Measurements from ENCODE around the gene DNAJA3.
"Not testable (repeated sequence)": the region's sequence is repeated elsewhere in the genome, so short reads cannot be mapped to it uniquely, and the experiment has no call there.

The DNAJA3 gene

DNA sequence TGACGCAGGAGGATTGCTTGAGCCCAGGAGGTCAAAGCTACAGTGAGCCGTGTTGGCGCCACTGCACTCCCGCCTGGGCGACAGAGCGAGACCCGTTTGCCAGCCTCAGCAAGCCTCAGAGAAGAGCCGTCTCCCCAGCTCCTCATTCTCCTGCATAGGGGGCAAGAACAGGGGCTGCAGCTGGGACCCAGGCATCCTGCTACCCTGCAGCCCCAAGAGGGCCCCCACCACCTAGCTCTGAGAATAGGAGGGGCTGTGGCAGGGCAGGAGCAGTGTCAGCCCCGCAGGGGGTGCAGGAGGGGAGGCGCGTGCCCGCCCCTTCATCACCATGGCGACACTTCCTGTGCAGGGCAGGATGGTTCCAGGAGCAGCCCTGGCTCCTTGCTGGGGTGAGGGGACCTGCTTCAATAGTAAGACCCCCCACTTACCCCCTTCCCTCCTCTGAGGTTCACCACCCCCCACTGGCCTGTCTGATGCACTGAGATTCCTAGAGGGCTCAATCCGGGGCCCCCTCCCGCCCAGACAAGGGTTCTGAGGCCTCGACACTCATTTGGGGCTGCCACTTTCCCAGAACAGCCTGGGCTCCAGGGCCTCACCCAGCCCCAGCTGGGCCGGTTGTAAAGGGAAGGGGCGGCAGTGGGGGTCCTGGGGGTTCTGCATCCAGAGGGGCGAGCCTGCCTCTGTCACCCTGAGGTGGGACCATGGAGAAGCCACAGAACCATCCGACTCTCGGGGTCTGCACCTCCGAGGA lies 33.9 kb upstream of the DNAJA3 start:
- peaks cover 2% of the 10 kb centered on the region for H3K36me3 ChIP-seq (ENCODE audit: insufficient read depth, low read length)
- no peaks in the 10 kb centered on the region for H3K27me3 ChIP-seq (ENCODE audit: insufficient read depth, low read length)
- H3K4me3 ChIP-seq (ENCODE audit: low read length): no peak overlapping the region
- H3K9me3 ChIP-seq (ENCODE audit: low read length): no peaks in the 10 kb centered on the region
- H2AFZ ChIP-seq (ENCODE audit: low read depth, low read length): no peak overlapping the region
- H3K4me1 ChIP-seq (ENCODE audit: insufficient read depth, low read length): peaks cover 37% of the 10 kb centered on the region

GRCh38 chr16:4392382-4393239 lies 33.1 kb upstream of the DNAJA3 start:
- Histone ChIP-seq H3K9me3 (ENCODE audit: low read length) (no peaks in the 10 kb centered on the region), H3K4me3 (ENCODE audit: low read length) (no peak overlapping the region), H3K4me1 (ENCODE audit: insufficient read depth, low read length) (peaks cover 37% of the 10 kb centered on the region), H3K36me3 (ENCODE audit: insufficient read depth, low read length) (peaks cover 2% of the 10 kb centered on the region), H2AFZ (ENCODE audit: low read depth, low read length) (no peak overlapping the region), H3K27me3 (ENCODE audit: insufficient read depth, low read length) (no peaks in the 10 kb centered on the region)

DNA sequence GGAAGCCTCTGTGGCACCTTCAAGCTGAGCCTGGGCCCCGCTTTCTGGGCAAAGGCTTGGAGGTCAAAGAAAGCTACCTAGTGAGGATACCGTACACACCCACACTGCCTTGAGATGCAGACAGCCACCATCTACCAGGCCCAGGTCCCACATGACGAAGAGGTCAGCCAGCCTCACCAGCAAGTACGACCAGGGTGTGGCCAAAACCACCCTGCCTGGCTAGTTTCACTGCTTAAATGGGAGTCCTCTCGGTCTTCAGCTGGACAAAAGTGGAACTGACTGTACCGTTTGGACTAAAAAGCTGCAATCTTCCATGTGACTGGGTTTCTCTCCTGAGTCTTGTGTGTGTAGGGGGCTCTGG lies 32.4 kb upstream of the DNAJA3 start:
- Histone ChIP-seq H3K4me3 (ENCODE audit: low read length) (no peak overlapping the region), H3K36me3 (ENCODE audit: insufficient read depth, low read length) (peaks cover 2% of the 10 kb centered on the region), H3K4me1 (ENCODE audit: insufficient read depth, low read length) (peaks cover 33% of the 10 kb centered on the region), H3K27me3 (ENCODE audit: insufficient read depth, low read length) (no peaks in the 10 kb centered on the region), H3K9me3 (ENCODE audit: low read length) (no peaks in the 10 kb centered on the region), H2AFZ (ENCODE audit: low read depth, low read length) (no peak overlapping the region)

DNA sequence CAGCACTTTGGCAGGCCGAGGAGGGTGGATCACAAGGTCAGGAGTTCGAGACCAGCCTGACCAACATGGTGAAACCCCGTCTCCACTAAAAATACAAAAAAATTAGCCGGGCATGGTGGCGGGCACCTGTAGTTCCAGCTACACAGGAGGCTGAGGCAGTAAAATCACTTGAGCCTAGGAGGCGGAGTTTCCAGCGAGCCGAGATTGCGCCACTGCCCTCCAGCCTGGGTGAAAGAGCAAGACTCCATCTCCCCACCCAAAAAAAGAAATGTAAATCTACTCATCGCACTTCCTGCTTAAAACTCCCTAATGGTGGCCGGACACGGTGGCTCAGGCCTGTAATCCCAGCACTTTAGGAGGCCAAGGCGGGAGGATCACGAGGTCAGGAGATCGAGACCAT lies 31.8 kb upstream of the DNAJA3 start:
- H3K4me1 ChIP-seq (ENCODE audit: insufficient read depth, low read length): peaks cover 26% of the 10 kb centered on the region
- not testable (repeated sequence) for H2AFZ ChIP-seq (ENCODE audit: low read depth, low read length); H3K36me3 ChIP-seq (ENCODE audit: insufficient read depth, low read length); H3K9me3 ChIP-seq (ENCODE audit: low read length); H3K4me3 ChIP-seq (ENCODE audit: low read length); H3K27me3 ChIP-seq (ENCODE audit: insufficient read depth, low read length)

DNA sequence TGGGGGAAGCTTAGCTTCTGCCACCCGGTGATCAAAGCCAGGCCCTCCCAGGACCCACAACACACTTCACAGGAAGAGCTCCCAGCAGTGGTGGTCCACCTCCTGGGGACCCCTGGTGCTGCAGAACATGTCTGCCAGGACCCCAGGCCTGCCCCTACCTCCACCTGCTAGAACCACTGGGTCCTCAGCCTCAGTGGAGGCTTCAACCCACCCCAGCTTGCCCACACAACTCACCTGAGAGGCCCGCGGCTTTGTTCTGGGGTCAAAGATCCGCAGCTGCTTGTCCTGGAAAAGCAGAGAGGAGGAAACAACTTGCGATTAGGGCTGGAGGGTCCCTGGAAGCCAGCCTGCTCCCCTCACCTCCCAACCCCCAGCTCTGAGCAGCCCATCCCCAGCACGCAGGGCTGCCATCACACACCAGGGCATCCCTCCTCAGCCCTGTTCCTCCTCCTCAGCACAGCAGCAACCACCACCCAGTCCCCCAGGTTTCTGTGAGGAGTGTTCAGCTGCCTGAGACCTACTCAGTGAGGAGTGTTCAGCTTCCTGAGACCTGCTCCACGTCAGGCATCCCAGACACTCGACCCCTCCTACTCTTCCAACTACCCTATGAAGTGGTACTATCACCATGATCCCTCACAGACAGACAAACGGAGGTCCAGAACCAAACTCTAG lies 30.5 kb upstream of the DNAJA3 start:
- Histone ChIP-seq H3K4me3 (ENCODE audit: low read length) (no peak overlapping the region), H3K27me3 (ENCODE audit: insufficient read depth, low read length) (no peaks in the 10 kb centered on the region), H3K36me3 (ENCODE audit: insufficient read depth, low read length) (peaks cover 6% of the 10 kb centered on the region)

GRCh38 chr16:4399001-4399730 lies 26.5 kb upstream of the DNAJA3 start:
- no peaks in the 10 kb centered on the region for H3K4me1 ChIP-seq (ENCODE audit: insufficient read depth, low read length)
- no peak overlapping the region for H2AFZ ChIP-seq (ENCODE audit: low read depth, low read length)
- no peaks in the 10 kb centered on the region for H3K9me3 ChIP-seq (ENCODE audit: low read length)
- peaks cover 6% of the 10 kb centered on the region for H3K36me3 ChIP-seq (ENCODE audit: insufficient read depth, low read length)
- no peaks in the 10 kb centered on the region for H3K27me3 ChIP-seq (ENCODE audit: insufficient read depth, low read length)
- H3K4me3 ChIP-seq (ENCODE audit: low read length): no peak overlapping the region

More for the DNA sequence above, 30.5 kb upstream of the DNAJA3 start:
- Histone ChIP-seq H2AFZ (ENCODE audit: low read depth, low read length) (no peak overlapping the region), H3K4me1 (ENCODE audit: insufficient read depth, low read length) (peaks cover 13% of the 10 kb centered on the region), H3K9me3 (ENCODE audit: low read length) (no peaks in the 10 kb centered on the region)

- Histone ChIP-seq H3K9me3 (ENCODE audit: low read length) (no peaks in the 10 kb centered on the region), H2AFZ (ENCODE audit: low read depth, low read length) (no peak overlapping the region), H3K4me3 (ENCODE audit: low read length) (no peak overlapping the region), H3K27me3 (ENCODE audit: insufficient read depth, low read length) (no peaks in the 10 kb centered on the region), H3K4me1 (ENCODE audit: insufficient read depth, low read length) (no peaks in the 10 kb centered on the region), H3K36me3 (ENCODE audit: insufficient read depth, low read length) (peaks cover 4% of the 10 kb centered on the region)
Observed at GRCh38 chr16:4401094-4401501, 24.6 kb upstream of the DNAJA3 start.

DNA sequence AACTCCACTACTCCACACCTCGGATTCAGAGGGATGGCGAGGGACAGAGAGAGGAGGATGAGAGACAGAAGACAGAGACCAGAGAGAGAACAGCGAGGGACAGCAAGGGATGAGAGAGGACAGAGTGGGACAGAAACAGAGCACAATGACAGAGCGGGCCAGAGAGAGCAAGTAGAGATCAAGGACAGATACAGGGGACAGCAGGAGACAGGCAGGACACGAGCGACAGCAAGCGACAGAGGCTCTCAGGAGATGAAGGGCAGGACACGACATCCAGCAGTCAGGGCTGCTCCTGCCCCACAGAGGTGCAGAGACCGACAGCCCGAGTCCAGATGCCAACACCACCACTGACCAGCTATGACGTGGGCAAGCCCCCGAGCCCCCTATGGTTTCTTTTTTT lies 24.2 kb upstream of the DNAJA3 start:
- Histone ChIP-seq H3K4me3 (ENCODE audit: low read length) (no peak overlapping the region), H3K27me3 (ENCODE audit: insufficient read depth, low read length) (no peaks in the 10 kb centered on the region), H3K36me3 (ENCODE audit: insufficient read depth, low read length) (peaks cover 4% of the 10 kb centered on the region), H3K4me1 (ENCODE audit: insufficient read depth, low read length) (no peaks in the 10 kb centered on the region), H2AFZ (ENCODE audit: low read depth, low read length) (no peak overlapping the region), H3K9me3 (ENCODE audit: low read length) (no peaks in the 10 kb centered on the region)

- Histone ChIP-seq H3K27me3 (ENCODE audit: insufficient read depth, low read length) (no peaks in the 10 kb centered on the region), H3K4me1 (ENCODE audit: insufficient read depth, low read length) (no peaks in the 10 kb centered on the region), H3K4me3 (ENCODE audit: low read length) (no peak overlapping the region), H3K9me3 (ENCODE audit: low read length) (no peaks in the 10 kb centered on the region), H3K36me3 (ENCODE audit: insufficient read depth, low read length) (peaks cover 4% of the 10 kb centered on the region), H2AFZ (ENCODE audit: low read depth, low read length) (no peak overlapping the region)
Observed at GRCh38 chr16:4402439-4403132, 23.1 kb upstream of the DNAJA3 start.

- H3K36me3 ChIP-seq (ENCODE audit: insufficient read depth, low read length): peaks cover 4% of the 10 kb centered on the region
Observed at GRCh38 chr16:4403133-4403949, 22.3 kb upstream of the DNAJA3 start.

DNA sequence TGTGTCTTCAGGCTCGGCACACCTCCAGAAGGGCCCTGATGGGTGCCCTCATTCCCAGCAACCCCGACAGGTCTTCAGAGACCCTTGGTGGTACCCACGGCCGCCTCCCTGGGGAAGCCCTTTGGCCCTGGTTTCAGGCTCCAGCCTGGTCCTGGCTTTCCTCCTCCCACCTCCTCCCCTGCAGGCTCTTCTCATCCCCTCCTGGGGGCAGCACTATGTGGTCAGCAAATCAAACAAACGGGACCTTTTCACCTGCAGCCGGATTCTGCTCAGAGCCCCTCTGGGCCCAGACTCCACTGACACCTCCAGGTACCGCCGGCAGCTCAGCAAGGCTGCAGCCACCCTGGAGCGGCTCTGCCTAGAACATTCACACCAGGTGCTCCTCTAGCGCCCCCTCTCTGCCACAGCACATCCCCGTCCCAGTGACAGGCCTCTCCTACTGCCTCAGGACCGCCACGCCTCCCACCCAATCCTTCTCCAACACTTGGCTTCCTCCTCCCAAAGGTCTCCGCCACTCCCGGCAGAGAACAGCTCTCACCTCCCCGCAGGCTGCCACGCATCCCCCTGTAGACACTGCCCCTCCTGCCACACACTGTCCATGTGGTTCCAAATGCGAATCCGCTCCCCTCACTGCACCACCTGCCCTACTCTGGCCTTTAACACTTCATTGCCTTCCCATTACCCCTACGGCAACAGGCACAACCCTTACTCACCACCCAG lies 21.3 kb upstream of the DNAJA3 start:
- no peak overlapping the region for H2AFZ ChIP-seq (ENCODE audit: low read depth, low read length)
- no peak overlapping the region for H3K4me3 ChIP-seq (ENCODE audit: low read length)
- H3K27me3 ChIP-seq (ENCODE audit: insufficient read depth, low read length): no peaks in the 10 kb centered on the region
- H3K36me3 ChIP-seq (ENCODE audit: insufficient read depth, low read length): no peaks in the 10 kb centered on the region
- H3K4me1 ChIP-seq (ENCODE audit: insufficient read depth, low read length): no peaks in the 10 kb centered on the region
- no peaks in the 10 kb centered on the region for H3K9me3 ChIP-seq (ENCODE audit: low read length)

More at GRCh38 chr16:4403133-4403949, 22.3 kb upstream of the DNAJA3 start:
- H3K27me3 ChIP-seq (ENCODE audit: insufficient read depth, low read length): no peaks in the 10 kb centered on the region
- no peak overlapping the region for H3K4me3 ChIP-seq (ENCODE audit: low read length)
- H3K9me3 ChIP-seq (ENCODE audit: low read length): no peaks in the 10 kb centered on the region
- no peaks in the 10 kb centered on the region for H3K4me1 ChIP-seq (ENCODE audit: insufficient read depth, low read length)
- H2AFZ ChIP-seq (ENCODE audit: low read depth, low read length): no peak overlapping the region
